ENCODE measurements around the gene TBL1XR1. TPM values are rescaled to one million over a fixed set of nuclear protein-coding genes. Genes with fewer than 3 reads are reported as not detected.
"Not testable (repeated sequence)": the region's sequence is repeated elsewhere in the genome, so short reads cannot be mapped to it uniquely, and the experiment has no call there.

TBL1XR1 gene
- total RNA-seq, 1 experiment from 2014 or later: 180 TPM

DNA sequence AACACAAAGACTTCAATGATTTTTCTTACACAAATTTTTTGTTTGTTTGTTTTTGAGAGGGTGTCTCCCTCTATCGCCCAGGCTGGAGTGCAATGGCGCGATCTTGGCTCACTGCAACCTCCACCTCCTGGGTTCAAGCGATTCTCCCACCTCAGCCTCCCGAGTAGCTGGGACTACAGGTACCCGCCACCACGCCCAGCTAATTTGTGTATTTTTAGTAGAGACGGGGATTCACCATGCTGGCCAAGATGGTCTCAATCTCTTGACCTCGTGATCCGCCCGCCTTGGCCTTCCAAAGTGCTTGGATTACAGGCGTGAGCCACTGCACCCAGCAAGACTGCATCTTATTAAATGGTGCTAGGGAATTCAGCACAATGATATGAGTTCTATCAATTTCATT lies 4.0 kb downstream of the TBL1XR1 start:
- intact Hi-C loops (cut with micrococcal nuclease): loop anchor here (5.0 to 10.0 kb wide), 2 partner anchors 292 to 681 kb away; no protein-coding TSS in a partner anchor
- POLR2A ChIA-PET; DNase-seq (ENCODE audit: low read depth, low spot score); H4K20me1 ChIP-seq (ENCODE audit: insufficient read depth); H3K36me3 ChIP-seq (ENCODE audit: control insufficient read depth in 1 of 2, insufficient read depth in 2 of 2, low read length in 2 of 2); CTCF ChIA-PET; H3K27me3 ChIP-seq (ENCODE audit: insufficient read depth, low read length); H2AFZ ChIP-seq (ENCODE audit: low read depth, low read length, poor library complexity, severe bottlenecking); H3K27ac ChIP-seq (ENCODE audit: low read depth, low read length); ATAC-seq; BruUV-seq (replicated peaks); H3K9me3 ChIP-seq (ENCODE audit: control insufficient read depth in 1 of 2, insufficient read depth in 1 of 2, low read depth in 1 of 2, low read length in 2 of 2); H3K9me2 ChIP-seq (ENCODE audit: insufficient read depth); H3K4me3 ChIP-seq (replicated peaks in 1 of 2; ENCODE audit: low read depth in 1 of 2, low read length in 2 of 2); H3K4me2 ChIP-seq (ENCODE audit: low read length); H3K9ac ChIP-seq (ENCODE audit: low read length); RAD21 ChIA-PET (ENCODE audit: low non-redundant PET in 1 of 2, low total read pairs in 2 of 2, uncharacterized antibody in 2 of 2, unreplicated experiment in 2 of 2): not testable (repeated sequence)
- H3K4me1 ChIP-seq (ENCODE audit: control insufficient read depth in 1 of 2, insufficient read depth in 2 of 2, low read length in 2 of 2): peaks cover 11 to 31% of the 10 kb centered on the region in 2 experiments
- peaks cover 86% of the 10 kb centered on the region for H3K79me2 ChIP-seq (ENCODE audit: insufficient read depth, low read length)

GRCh38 chr3:177190756-177191681 lies 6.3 kb downstream of the TBL1XR1 start:
- Histone ChIP-seq H2AFZ (ENCODE audit: low read depth, low read length, poor library complexity, severe bottlenecking) (no peak overlapping the region), H3K36me3 (ENCODE audit: control insufficient read depth in 1 of 2, insufficient read depth in 2 of 2, low read length in 2 of 2) (no peaks in the 10 kb centered on the region), H3K4me2 (ENCODE audit: low read length) (no peak overlapping the region), H3K9ac (ENCODE audit: low read length) (no peak overlapping the region), H3K79me2 (ENCODE audit: insufficient read depth, low read length) (peaks cover 100% of the 10 kb centered on the region), H3K9me3 (ENCODE audit: control insufficient read depth in 1 of 2, insufficient read depth in 1 of 2, low read depth in 1 of 2, low read length in 2 of 2) (no peaks in the 10 kb centered on the region), H3K4me3 (replicated peaks in 1 of 2; ENCODE audit: low read depth in 1 of 2, low read length in 2 of 2) (no peak overlapping the region), H3K27ac (ENCODE audit: low read depth, low read length) (no peak overlapping the region), H4K20me1 (ENCODE audit: insufficient read depth) (peaks cover 15% of the 10 kb centered on the region; the same call in 1 of the 2 replicates), H3K27me3 (ENCODE audit: insufficient read depth, low read length) (no peaks in the 10 kb centered on the region), H3K4me1 (ENCODE audit: control insufficient read depth in 1 of 2, insufficient read depth in 2 of 2, low read length in 2 of 2) (peaks cover 9 to 26% of the 10 kb centered on the region in 2 experiments; a peak in 3 of 4 replicates), H3K9me2 (ENCODE audit: insufficient read depth) (no peaks in the 10 kb centered on the region)
- ChIA-PET POLR2A (no interaction called here), RAD21 (ENCODE audit: low non-redundant PET in 1 of 2, low total read pairs in 2 of 2, uncharacterized antibody in 2 of 2, unreplicated experiment in 2 of 2) (no interaction called here), CTCF (no interaction called here)
- DNase-seq (ENCODE audit: low read depth, low spot score) (no peak), ATAC-seq (no peak)
- intact Hi-C loops (cut with micrococcal nuclease): loop anchor here (5.0 to 10.0 kb wide), 2 partner anchors 294 to 679 kb away; no protein-coding TSS in a partner anchor
- BruUV-seq (replicated peaks): no TSS peak
- TF ChIP-seq EGR1 (IDR thresholded peaks at IDR 0.05; ENCODE audit: low read depth) (no peak), RAD21 (IDR thresholded peaks at IDR 0.05; ENCODE audit: low read depth) (no peak), POLR2AphosphoS5 (IDR thresholded peaks at IDR 0.05; ENCODE audit: low read depth, low read length) (no peak), JUND (IDR thresholded peaks at IDR 0.05) (no peak), EZH2 (IDR thresholded peaks at IDR 0.05) (no peak), SRF (IDR thresholded peaks at IDR 0.05; ENCODE audit: low read depth) (no peak), ZNF274 (IDR thresholded peaks at IDR 0.05; ENCODE audit: low read depth, low read length) (no peak), EZH2phosphoT487 (IDR thresholded peaks at IDR 0.05; ENCODE audit: borderline replicate concordance) (no peak), POLR2A (IDR thresholded peaks at IDR 0.05; ENCODE audit: borderline replicate concordance, extremely low read depth, insufficient read depth, insufficient read length) (no peak), SP1 (IDR thresholded peaks at IDR 0.05; ENCODE audit: low read depth) (no peak), YY1 (IDR thresholded peaks at IDR 0.05; ENCODE audit: extremely low read depth, insufficient replicate concordance, low read depth, low read length) (no peak), FOSL1 (IDR thresholded peaks at IDR 0.05; ENCODE audit: low read depth) (no peak), CBX3 (IDR thresholded peaks at IDR 0.05; ENCODE audit: low read depth) (no peak), SIN3A (IDR thresholded peaks at IDR 0.05; ENCODE audit: low read depth) (no peak), ELF1 (IDR thresholded peaks at IDR 0.05; ENCODE audit: borderline replicate concordance, low read depth) (no peak), ATF3 (IDR thresholded peaks at IDR 0.05) (no peak)
- TF ChIP-seq, protein P1, sequence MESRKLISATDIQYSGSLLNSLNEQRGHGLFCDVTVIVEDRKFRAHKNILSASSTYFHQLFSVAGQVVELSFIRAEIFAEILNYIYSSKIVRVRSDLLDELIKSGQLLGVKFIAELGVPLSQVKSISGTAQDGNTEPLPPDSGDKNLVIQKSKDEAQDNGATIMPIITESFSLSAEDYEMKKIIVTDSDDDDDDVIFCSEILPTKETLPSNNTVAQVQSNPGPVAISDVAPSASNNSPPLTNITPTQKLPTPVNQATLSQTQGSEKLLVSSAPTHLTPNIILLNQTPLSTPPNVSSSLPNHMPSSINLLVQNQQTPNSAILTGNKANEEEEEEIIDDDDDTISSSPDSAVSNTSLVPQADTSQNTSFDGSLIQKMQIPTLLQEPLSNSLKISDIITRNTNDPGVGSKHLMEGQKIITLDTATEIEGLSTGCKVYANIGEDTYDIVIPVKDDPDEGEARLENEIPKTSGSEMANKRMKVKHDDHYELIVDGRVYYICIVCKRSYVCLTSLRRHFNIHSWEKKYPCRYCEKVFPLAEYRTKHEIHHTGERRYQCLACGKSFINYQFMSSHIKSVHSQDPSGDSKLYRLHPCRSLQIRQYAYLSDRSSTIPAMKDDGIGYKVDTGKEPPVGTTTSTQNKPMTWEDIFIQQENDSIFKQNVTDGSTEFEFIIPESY (IDR thresholded peaks at IDR 0.05; ENCODE audit: extremely low read depth, insufficient replicate concordance, low read length): no peak

Measured in HCT116 (cell line).